T follicular helper cell (primary cell): ENCODE measurements around the gene TUBG1.
"Not testable (repeated sequence)": the region's sequence is repeated elsewhere in the genome, so short reads cannot be mapped to it uniquely, and the experiment has no call there.

Experiments
- DNase-seq: peaks from one replicate; pipeline ENCODE4 v3.0.0-alpha.2; 2020; ENCODE audit warnings: low read depth

Gene TUBG1

GRCh38 chr17:42579794-42580551 is 29.5 kb upstream of the TUBG1 start:
- DNase-seq = no peak

- no peak for DNase-seq
These were observed 27.7 kb upstream of the TUBG1 start for GRCh38 chr17:42581744-42582270.

GRCh38 chr17:42584880-42585279 is 24.6 kb upstream of the TUBG1 start:
- no peak for DNase-seq

GRCh38 chr17:42585353-42585752 is 24.1 kb upstream of the TUBG1 start:
- DNase-seq = no peak

- no peak for DNase-seq
These were observed 22.8 kb upstream of the TUBG1 start for GRCh38 chr17:42586514-42587230.

GRCh38 chr17:42590886-42591285 is 18.6 kb upstream of the TUBG1 start:
- no peak for DNase-seq

GRCh38 chr17:42591411-42591810 is 18.1 kb upstream of the TUBG1 start:
- no peak for DNase-seq

GRCh38 chr17:42596386-42596785 is 13.1 kb upstream of the TUBG1 start:
- DNase-seq = no peak

- DNase-seq = no peak
These were observed 10.6 kb upstream of the TUBG1 start for GRCh38 chr17:42598905-42599304.

- DNase-seq = no peak
These were observed 6.2 kb upstream of the TUBG1 start for GRCh38 chr17:42603318-42603717.

GRCh38 chr17:42607769-42608168 is 1.7 kb upstream of the TUBG1 start:
- DNase-seq = no peak

- no peak for DNase-seq
These were observed 940 bp upstream of the TUBG1 start for GRCh38 chr17:42608305-42609181.

GRCh38 chr17:42609814-42610801 is 625 bp downstream of the TUBG1 start:
- peak; percentile 3 for DNase-seq

GRCh38 chr17:42612013-42612412 is 2.5 kb downstream of the TUBG1 start:
- DNase-seq = no peak

GRCh38 chr17:42613699-42614295 is 4.3 kb downstream of the TUBG1 start:
- no peak for DNase-seq

GRCh38 chr17:42617956-42618431 is 8.5 kb downstream of the TUBG1 start:
- no peak for DNase-seq

GRCh38 chr17:42618442-42619150 is 9.1 kb downstream of the TUBG1 start:
- no peak for DNase-seq

GRCh38 chr17:42621987-42622386 is 12.5 kb downstream of the TUBG1 start:
- DNase-seq = not testable (repeated sequence)

GRCh38 chr17:42623271-42623670 is 13.8 kb downstream of the TUBG1 start:
- no peak for DNase-seq
